Left ventricle myocardium inferior (tissue), 1 donor: ENCODE data around the gene EFEMP1. TPM values are rescaled to one million over a fixed set of nuclear protein-coding genes. Genes with fewer than 3 reads are reported as not detected.

Experiments used
- DNase-seq: peaks from one replicate; pipeline ENCODE4 v3.0.0-alpha.2; 2020
- H3K27ac ChIP-seq: fragments of 200-600 bp; replicated peaks from 2 replicates; pipeline ENCODE4 v1.8.0; 2021
- H3K27me3 ChIP-seq: fragments of 200-600 bp; 2 replicates; pipeline ENCODE4 v1.8.0; 2021; ENCODE audit warnings: low read depth
- H3K36me3 ChIP-seq: fragments of 200-600 bp; 2 replicates; pipeline ENCODE4 v1.8.0; 2021
- H3K4me1 ChIP-seq: fragments of 200-600 bp; 2 replicates; pipeline ENCODE4 v1.8.0; 2021
- H3K4me3 ChIP-seq: fragments of 200-600 bp; 2 replicates; pipeline ENCODE4 v1.8.0; 2021; ENCODE audit warnings: mild to moderate bottlenecking, moderate library complexity
- H3K9me3 ChIP-seq: fragments of 200-600 bp; replicated peaks from 2 replicates; pipeline ENCODE4 v1.8.0; 2021
- CTCF ChIP-seq: fragments of 200-600 bp; IDR thresholded peaks from 2 replicates; pipeline ENCODE4 v1.8.0; 2021; ENCODE audit warnings: antibody characterized with exemption, mild to moderate bottlenecking, borderline replicate concordance
- intact Hi-C: fragments of 100-400 bp; cut with micrococcal nuclease; formaldehyde crosslinking; loops from one replicate; pipeline ENCODE4 v1.11.0; 2022
- total RNA-seq: library from RNA; stranded (reverse); fragmentation: NEBNext Ultra II Directional; extraction: Animal tissue kit (Norgen Biotek cat#: 25700); gene quantifications from one replicate; pipeline ENCODE4 v1.2.1, GENCODE V29; 2021
- donor health status: DM: no; HTN: yes; CAD: no; lungs with severe emphysema.

The EFEMP1 gene
- total RNA-seq, 1 donor from 2014 or later, result 72.3 TPM

- peaks cover 19% of the 10 kb centered on the region for H3K9me3 ChIP-seq
- intact Hi-C loops, result no loop called here
- no peak overlapping the region for H3K4me3 ChIP-seq
- no peak for TF ChIP-seq CTCF
- no peak overlapping the region for H3K27ac ChIP-seq
- no peaks in the 10 kb centered on the region for H3K27me3 ChIP-seq
- no peaks in the 10 kb centered on the region for H3K36me3 ChIP-seq
- no peaks in the 10 kb centered on the region for H3K4me1 ChIP-seq
- DNase-seq, result no peak
Observed at GRCh38 chr2:55901322-55901721, 22.3 kb downstream of the EFEMP1 start.

- no peak overlapping the region for H3K4me3 ChIP-seq
- no peaks in the 10 kb centered on the region for H3K4me1 ChIP-seq
- peaks cover 19% of the 10 kb centered on the region for H3K9me3 ChIP-seq
- intact Hi-C loops, result no loop called here
- no peaks in the 10 kb centered on the region for H3K36me3 ChIP-seq
- no peak for DNase-seq
- TF ChIP-seq CTCF, result no peak
- H3K27ac ChIP-seq, result no peak overlapping the region
- no peaks in the 10 kb centered on the region for H3K27me3 ChIP-seq
Observed at GRCh38 chr2:55899881-55900280, 23.7 kb downstream of the EFEMP1 start.

- no peaks in the 10 kb centered on the region for H3K36me3 ChIP-seq
- intact Hi-C loops, result no loop called here
- no peaks in the 10 kb centered on the region for H3K27me3 ChIP-seq
- TF ChIP-seq CTCF, result no peak
- H3K4me3 ChIP-seq, result no peak overlapping the region
- DNase-seq, result no peak
- peaks cover 7% of the 10 kb centered on the region for H3K9me3 ChIP-seq
- H3K4me1 ChIP-seq, result no peaks in the 10 kb centered on the region
- no peak overlapping the region for H3K27ac ChIP-seq
Observed at GRCh38 chr2:55898386-55899040, 25.1 kb downstream of the EFEMP1 start.

GRCh38 chr2:55896633-55897032, 26.9 kb downstream of the EFEMP1 start:
- intact Hi-C loops, result no loop called here
- H3K36me3 ChIP-seq, result no peaks in the 10 kb centered on the region

GRCh38 chr2:55894720-55895119, 28.9 kb downstream of the EFEMP1 start:
- no peaks in the 10 kb centered on the region for H3K36me3 ChIP-seq
- no peak overlapping the region for H3K27ac ChIP-seq
- H3K4me3 ChIP-seq, result no peak overlapping the region
- H3K27me3 ChIP-seq, result no peaks in the 10 kb centered on the region
- intact Hi-C loops, result no loop called here
- TF ChIP-seq CTCF, result no peak
- no peaks in the 10 kb centered on the region for H3K9me3 ChIP-seq
- no peak for DNase-seq
- no peaks in the 10 kb centered on the region for H3K4me1 ChIP-seq

More at GRCh38 chr2:55896633-55897032, 26.9 kb downstream of the EFEMP1 start:
- Histone ChIP-seq H3K9me3 (no peaks in the 10 kb centered on the region), H3K4me1 (no peaks in the 10 kb centered on the region), H3K4me3 (no peak overlapping the region), H3K27ac (no peak overlapping the region), H3K27me3 (no peaks in the 10 kb centered on the region)
- TF ChIP-seq CTCF, result no peak
- no peak for DNase-seq

GRCh38 chr2:55891671-55892094, 31.9 kb downstream of the EFEMP1 start:
- Histone ChIP-seq H3K27ac (no peak overlapping the region), H3K4me3 (no peak overlapping the region), H3K27me3 (no peaks in the 10 kb centered on the region), H3K4me1 (peaks cover 26% of the 10 kb centered on the region), H3K36me3 (no peaks in the 10 kb centered on the region), H3K9me3 (no peaks in the 10 kb centered on the region)
- DNase-seq, result no peak
- intact Hi-C loops, result no loop called here
- TF ChIP-seq CTCF, result no peak
